ENCODE data around the gene PPP1R10.

DNA sequence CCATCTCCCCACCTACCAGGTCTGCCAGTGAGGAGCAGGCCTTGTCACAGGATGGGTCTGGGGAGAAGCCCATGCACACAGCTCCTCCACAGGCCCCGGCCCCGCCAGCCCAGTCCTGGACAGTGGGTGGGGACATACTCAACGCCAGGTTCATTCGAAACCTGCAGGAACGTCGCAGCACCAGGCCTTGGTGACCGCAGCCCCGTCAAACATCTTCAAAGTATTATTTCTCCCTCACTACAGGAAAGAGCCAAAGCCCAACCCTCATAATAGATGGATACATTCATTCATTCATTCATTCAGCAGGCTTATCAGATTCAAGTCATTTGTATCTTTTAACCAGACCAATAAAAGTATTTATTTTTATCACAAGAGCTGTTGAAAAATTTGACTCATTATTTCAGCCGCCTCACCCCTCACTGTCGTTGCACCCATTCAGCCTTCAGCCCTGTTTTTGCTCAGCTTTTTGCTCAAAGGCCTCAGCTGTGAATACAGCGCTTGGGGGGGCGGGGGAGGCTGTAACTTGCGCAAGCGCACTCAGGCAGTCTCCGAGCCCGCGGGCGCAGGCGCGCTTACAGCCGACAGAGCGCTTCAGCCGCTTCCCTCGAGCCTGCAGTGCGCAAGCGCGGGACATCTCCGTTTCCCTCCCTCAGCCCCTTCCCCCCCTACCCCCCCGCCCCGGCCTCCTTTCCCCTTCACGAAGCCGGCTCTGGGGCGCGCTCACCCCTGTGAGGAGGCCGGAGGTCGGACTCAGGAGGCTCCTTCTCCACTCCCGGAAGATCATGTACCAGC lies 29.6 kb upstream of the PPP1R10 start, which contains the start of gene C6orf136:
- TF ChIP-seq, protein P1, sequence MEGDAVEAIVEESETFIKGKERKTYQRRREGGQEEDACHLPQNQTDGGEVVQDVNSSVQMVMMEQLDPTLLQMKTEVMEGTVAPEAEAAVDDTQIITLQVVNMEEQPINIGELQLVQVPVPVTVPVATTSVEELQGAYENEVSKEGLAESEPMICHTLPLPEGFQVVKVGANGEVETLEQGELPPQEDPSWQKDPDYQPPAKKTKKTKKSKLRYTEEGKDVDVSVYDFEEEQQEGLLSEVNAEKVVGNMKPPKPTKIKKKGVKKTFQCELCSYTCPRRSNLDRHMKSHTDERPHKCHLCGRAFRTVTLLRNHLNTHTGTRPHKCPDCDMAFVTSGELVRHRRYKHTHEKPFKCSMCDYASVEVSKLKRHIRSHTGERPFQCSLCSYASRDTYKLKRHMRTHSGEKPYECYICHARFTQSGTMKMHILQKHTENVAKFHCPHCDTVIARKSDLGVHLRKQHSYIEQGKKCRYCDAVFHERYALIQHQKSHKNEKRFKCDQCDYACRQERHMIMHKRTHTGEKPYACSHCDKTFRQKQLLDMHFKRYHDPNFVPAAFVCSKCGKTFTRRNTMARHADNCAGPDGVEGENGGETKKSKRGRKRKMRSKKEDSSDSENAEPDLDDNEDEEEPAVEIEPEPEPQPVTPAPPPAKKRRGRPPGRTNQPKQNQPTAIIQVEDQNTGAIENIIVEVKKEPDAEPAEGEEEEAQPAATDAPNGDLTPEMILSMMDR (conservative IDR thresholded peaks at IDR 0.05; ENCODE audit: low read depth, low read length), result no peak
- no peak for TF ChIP-seq EZH2 (IDR thresholded peaks at IDR 0.05; ENCODE audit: borderline replicate concordance, low read depth, low read length, poor library complexity, severe bottlenecking)

Measured in A673 (cell line).